Measurements from ENCODE around the gene SORD. TPM values are rescaled to one million over a fixed set of nuclear protein-coding genes. Genes with fewer than 3 reads are reported as not detected.

SORD gene
- total and polyA plus RNA-seq, 4 donors = 5.7 to 7.1 (median 6.8) TPM

DNA sequence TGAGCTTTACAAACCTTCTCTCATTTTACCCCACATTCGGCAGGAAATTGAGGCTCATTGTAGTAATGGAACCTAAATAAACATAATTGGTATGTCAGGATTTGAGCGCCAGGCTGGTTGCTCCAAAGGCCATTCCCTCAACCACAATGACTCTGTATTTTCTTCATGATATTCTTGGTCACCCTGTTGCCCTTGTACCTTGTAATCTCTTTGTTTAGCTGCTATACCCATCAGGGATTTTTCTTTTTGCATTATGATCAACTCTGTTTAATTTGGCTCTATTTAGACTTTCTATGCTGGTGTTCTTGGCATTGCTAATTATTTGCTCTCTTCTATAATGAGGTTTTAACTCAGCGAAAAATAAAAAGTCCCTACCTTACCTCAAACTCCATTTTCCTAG, 61.2 kb downstream of the SORD start:
- DNase-seq (no peak), ATAC-seq (ENCODE audit: low FRiP score) (no peak)
- 63 to 64% methylated on average over 3 of the region's 3 CpGs for WGBS, 2 donors
- H3K4me1 ChIP-seq (ENCODE audit: control insufficient read depth in 1 of 2, insufficient read depth in 2 of 2, low read length in 2 of 2) = no peaks in the 10 kb centered on the region
- H3K27ac ChIP-seq (ENCODE audit: low read depth in 1 of 2, low read length in 2 of 2) = no peak overlapping the region
- H3K36me3 ChIP-seq (ENCODE audit: control insufficient read depth in 1 of 2, insufficient read depth in 2 of 2, low read length in 1 of 2) = no peaks in the 10 kb centered on the region
- intact Hi-C loops (cut with DNase I) = no loop called here
- no peak overlapping the region for H3K4me3 ChIP-seq (ENCODE audit: low read length in 2 of 2)
- H3K27me3 ChIP-seq (ENCODE audit: control insufficient read depth in 1 of 2, insufficient read depth in 2 of 2, low read length in 1 of 2) = no peaks in the 10 kb centered on the region
- no peaks in the 10 kb centered on the region for H3K9me3 ChIP-seq (ENCODE audit: control insufficient read depth, low read length)

DNA sequence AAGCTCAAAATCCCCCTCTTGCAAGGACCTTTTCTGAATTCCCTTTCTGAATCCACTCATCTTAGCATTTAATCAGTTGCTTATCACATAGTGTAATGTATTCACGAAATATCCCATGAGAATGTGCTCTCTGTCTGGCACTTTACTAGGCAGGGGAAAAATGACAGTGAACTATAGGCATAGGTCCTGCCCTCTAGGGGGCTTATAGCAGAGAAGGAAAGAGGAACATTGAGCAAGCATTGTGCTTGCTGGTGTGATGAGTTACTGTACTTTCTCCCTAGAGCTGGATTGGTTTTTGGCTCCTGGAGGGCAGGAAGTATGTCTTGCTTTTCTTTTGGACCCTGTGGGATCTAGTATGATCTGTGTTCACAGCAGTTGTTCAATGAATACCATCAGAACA, 64.5 kb downstream of the SORD start:
- H3K9me3 ChIP-seq (ENCODE audit: control insufficient read depth, low read length) = no peaks in the 10 kb centered on the region
- intact Hi-C loops (cut with DNase I) = no loop called here

DNA sequence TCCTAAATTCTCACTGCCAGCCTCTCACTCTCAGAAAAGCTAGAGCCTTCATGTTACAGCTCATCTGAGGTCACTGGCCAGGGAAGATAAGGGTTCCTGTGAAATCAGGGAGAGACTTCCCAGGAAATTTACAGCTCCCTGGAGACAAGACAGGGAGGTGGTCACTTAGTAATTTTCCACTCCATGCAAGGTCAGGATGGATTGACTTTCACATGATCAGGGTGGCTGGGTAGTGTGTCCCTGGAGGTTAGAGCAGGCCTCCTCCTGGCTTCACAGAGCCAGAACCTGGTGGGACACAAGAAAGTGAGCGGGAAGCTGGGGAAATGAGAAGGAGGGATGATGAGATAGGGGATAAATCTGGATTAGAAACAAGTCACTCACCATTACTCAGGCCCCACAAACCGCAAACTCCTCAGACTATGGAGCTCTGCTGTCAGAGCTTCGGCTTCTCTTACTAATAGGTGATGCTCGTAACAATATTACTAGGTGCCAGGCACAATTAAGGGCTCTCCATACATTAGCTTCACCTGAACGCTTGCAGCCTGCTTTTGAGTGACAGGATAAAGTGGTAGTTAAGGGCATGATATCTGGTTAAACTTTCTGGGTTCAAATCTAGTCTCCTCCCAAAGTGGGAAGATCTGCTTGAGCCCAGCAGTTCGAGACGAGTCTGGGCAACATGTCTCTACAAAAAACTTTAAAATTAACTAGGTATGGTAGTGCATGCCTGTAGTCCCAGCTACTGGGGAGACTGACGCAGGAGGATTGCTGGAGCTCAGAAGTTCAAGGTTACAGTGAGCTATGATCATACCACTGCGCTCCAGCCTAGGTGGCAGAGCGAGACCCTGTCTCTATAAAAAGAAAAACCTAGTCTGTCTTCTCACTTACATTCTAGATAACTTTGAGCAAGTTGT, 66.1 kb downstream of the SORD start:
- Histone ChIP-seq H3K36me3 (ENCODE audit: control insufficient read depth in 1 of 2, insufficient read depth in 2 of 2, low read length in 1 of 2) (no peaks in the 10 kb centered on the region), H3K4me1 (ENCODE audit: control insufficient read depth in 1 of 2, insufficient read depth in 2 of 2, low read length in 2 of 2) (no peaks in the 10 kb centered on the region), H3K27ac (ENCODE audit: low read depth in 1 of 2, low read length in 2 of 2) (no peak overlapping the region), H3K9me3 (ENCODE audit: control insufficient read depth, low read length) (no peaks in the 10 kb centered on the region), H3K4me3 (ENCODE audit: low read length in 2 of 2) (no peak overlapping the region), H3K27me3 (ENCODE audit: control insufficient read depth in 1 of 2, insufficient read depth in 2 of 2, low read length in 1 of 2) (no peaks in the 10 kb centered on the region)
- WGBS, 2 donors = 86 to 87% methylated on average over 10 of the region's 10 CpGs
- ATAC-seq (ENCODE audit: low FRiP score) = no peak
- intact Hi-C loops (cut with DNase I) = no loop called here
- no peak for DNase-seq

More for the DNA sequence above, 64.5 kb downstream of the SORD start:
- DNase-seq = no peak
- Histone ChIP-seq H3K4me1 (ENCODE audit: control insufficient read depth in 1 of 2, insufficient read depth in 2 of 2, low read length in 2 of 2) (no peaks in the 10 kb centered on the region), H3K27ac (ENCODE audit: low read depth in 1 of 2, low read length in 2 of 2) (no peak overlapping the region), H3K27me3 (ENCODE audit: control insufficient read depth in 1 of 2, insufficient read depth in 2 of 2, low read length in 1 of 2) (no peaks in the 10 kb centered on the region), H3K36me3 (ENCODE audit: control insufficient read depth in 1 of 2, insufficient read depth in 2 of 2, low read length in 1 of 2) (no peaks in the 10 kb centered on the region), H3K4me3 (ENCODE audit: low read length in 2 of 2) (no peak overlapping the region)
- ATAC-seq (ENCODE audit: low FRiP score) = no peak
- WGBS, 2 donors = 61 to 73% methylated on average over 1 of the region's 1 CpG

DNA sequence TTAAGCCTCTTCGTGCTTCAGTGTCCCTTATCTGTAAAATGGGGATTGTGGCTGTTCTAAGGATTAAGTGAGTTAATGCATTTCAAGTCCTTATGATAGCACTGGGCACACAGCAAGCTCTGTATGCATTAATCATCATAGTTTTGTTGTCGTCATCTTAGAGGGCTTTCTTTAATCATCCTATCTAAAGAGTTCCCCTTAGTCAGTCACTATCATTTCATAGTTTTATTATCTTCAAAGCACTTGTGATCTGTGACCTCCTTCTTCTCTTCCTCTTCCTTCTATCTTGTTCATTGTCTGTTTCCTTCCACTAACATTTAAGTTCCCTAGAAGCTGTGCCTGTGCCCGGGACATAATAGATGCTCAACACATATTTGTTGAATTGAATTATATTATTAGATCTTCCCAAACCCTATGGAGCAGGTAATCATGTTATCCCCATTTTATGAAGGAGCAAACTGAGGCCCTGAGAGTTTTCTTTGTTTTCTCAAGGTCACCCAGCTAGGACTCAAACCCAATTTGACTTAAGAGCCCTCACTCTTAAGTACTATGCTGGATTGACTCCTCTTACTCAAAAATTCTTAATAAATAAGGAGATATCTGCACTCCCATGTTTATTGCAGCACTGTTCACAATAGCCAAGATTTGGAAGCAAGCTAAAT, 66.8 kb downstream of the SORD start:
- Histone ChIP-seq H3K4me3 (ENCODE audit: low read length in 2 of 2) (no peak overlapping the region), H3K27me3 (ENCODE audit: control insufficient read depth in 1 of 2, insufficient read depth in 2 of 2, low read length in 1 of 2) (no peaks in the 10 kb centered on the region), H3K36me3 (ENCODE audit: control insufficient read depth in 1 of 2, insufficient read depth in 2 of 2, low read length in 1 of 2) (no peaks in the 10 kb centered on the region), H3K9me3 (ENCODE audit: control insufficient read depth, low read length) (no peaks in the 10 kb centered on the region), H3K27ac (ENCODE audit: low read depth in 1 of 2, low read length in 2 of 2) (no peak overlapping the region), H3K4me1 (ENCODE audit: control insufficient read depth in 1 of 2, insufficient read depth in 2 of 2, low read length in 2 of 2) (no peaks in the 10 kb centered on the region)
- no peak for ATAC-seq (ENCODE audit: low FRiP score)
- WGBS, 2 donors = 69 to 79% methylated on average over 3 of the region's 3 CpGs
- no peak for DNase-seq
- intact Hi-C loops (cut with DNase I) = no loop called here

DNA sequence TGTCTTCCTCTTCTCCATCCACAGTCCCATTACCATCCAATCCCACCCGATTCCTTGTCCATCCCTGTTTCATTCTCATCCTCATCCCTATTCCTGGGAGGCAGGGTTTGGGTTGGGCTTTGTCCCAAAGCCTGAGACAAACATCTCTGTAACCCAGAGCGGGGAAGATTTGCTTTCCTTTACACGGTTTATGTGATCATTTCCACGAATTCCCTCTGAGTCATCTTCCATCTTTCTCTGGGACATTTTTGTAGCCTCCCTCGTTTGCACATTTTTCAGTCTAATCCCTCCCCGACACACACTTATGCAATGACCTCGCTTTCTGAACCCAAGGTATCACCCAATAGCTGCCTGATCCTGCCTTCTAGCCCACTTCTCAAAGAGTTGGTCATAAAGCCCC, 68.2 kb downstream of the SORD start:
- ATAC-seq (ENCODE audit: low FRiP score) = no peak
- intact Hi-C loops (cut with DNase I) = no loop called here
- Histone ChIP-seq H3K27me3 (ENCODE audit: control insufficient read depth in 1 of 2, insufficient read depth in 2 of 2, low read length in 1 of 2) (no peaks in the 10 kb centered on the region), H3K9me3 (ENCODE audit: control insufficient read depth, low read length) (no peaks in the 10 kb centered on the region), H3K27ac (ENCODE audit: low read depth in 1 of 2, low read length in 2 of 2) (no peak overlapping the region), H3K36me3 (ENCODE audit: control insufficient read depth in 1 of 2, insufficient read depth in 2 of 2, low read length in 1 of 2) (no peaks in the 10 kb centered on the region), H3K4me3 (ENCODE audit: low read length in 2 of 2) (no peak overlapping the region), H3K4me1 (ENCODE audit: control insufficient read depth in 1 of 2, insufficient read depth in 2 of 2, low read length in 2 of 2) (no peaks in the 10 kb centered on the region)
- DNase-seq = no peak
- WGBS, 2 donors = 51 to 66% methylated on average over 7 of the region's 7 CpGs

DNA sequence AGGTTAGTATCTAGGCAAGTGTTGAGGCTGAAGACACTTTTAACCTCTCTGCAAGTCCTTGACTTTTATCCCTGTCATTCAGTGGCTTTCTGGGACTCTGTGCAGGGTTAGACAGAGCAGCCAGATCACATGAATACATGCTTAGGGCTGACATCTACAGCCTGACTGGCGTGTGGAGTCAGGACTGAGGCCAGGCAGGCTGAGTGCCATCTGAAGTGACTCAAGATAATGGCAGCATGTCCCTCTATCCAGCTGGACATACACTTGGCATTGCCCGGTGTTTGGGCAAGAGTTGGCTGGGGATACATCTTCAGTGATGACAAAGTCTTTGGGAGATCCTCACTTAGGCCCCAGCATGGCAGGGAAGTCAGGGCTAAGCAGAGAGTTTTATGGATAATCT, 68.6 kb downstream of the SORD start:
- no peak for ATAC-seq (ENCODE audit: low FRiP score)

DNA sequence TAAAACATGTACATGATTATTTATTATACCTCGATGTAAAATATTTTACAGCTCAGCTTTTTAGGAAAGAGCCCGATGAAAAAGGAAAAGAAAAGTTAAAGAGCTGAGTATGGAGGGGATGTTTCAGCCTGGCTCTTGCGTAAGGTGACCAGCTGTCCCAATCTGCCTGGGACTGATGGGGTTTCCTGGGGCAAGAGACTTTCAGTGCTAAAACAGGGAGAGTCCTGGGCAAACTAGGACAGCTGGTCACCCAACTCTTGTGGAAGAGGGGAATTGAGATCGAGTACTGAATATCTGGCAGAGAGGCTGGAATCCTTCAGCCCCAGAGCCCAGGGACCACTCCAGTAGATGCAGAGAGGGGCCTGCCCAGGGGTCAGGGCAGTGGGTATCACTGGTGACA, 70.0 kb downstream of the SORD start:
- peak in 1 of 2 donors; percentile 30 for DNase-seq
- no peak for ATAC-seq (ENCODE audit: low FRiP score)
- Histone ChIP-seq H3K4me3 (ENCODE audit: low read length in 2 of 2) (no peak overlapping the region), H3K9me3 (ENCODE audit: control insufficient read depth, low read length) (no peaks in the 10 kb centered on the region), H3K27ac (ENCODE audit: low read depth in 1 of 2, low read length in 2 of 2) (no peak overlapping the region), H3K4me1 (ENCODE audit: control insufficient read depth in 1 of 2, insufficient read depth in 2 of 2, low read length in 2 of 2) (no peaks in the 10 kb centered on the region), H3K27me3 (ENCODE audit: control insufficient read depth in 1 of 2, insufficient read depth in 2 of 2, low read length in 1 of 2) (no peaks in the 10 kb centered on the region), H3K36me3 (ENCODE audit: control insufficient read depth in 1 of 2, insufficient read depth in 2 of 2, low read length in 1 of 2) (no peaks in the 10 kb centered on the region)
- WGBS, 2 donors = 87 to 89% methylated on average over 4 of the region's 4 CpGs
- intact Hi-C loops (cut with DNase I) = no loop called here

More for the DNA sequence above, 68.6 kb downstream of the SORD start:
- H3K27me3 ChIP-seq (ENCODE audit: control insufficient read depth in 1 of 2, insufficient read depth in 2 of 2, low read length in 1 of 2) = no peaks in the 10 kb centered on the region
- no peak for DNase-seq
- no peaks in the 10 kb centered on the region for H3K9me3 ChIP-seq (ENCODE audit: control insufficient read depth, low read length)
- intact Hi-C loops (cut with DNase I) = no loop called here
- H3K4me1 ChIP-seq (ENCODE audit: control insufficient read depth in 1 of 2, insufficient read depth in 2 of 2, low read length in 2 of 2) = no peaks in the 10 kb centered on the region
- H3K36me3 ChIP-seq (ENCODE audit: control insufficient read depth in 1 of 2, insufficient read depth in 2 of 2, low read length in 1 of 2) = no peaks in the 10 kb centered on the region
- H3K27ac ChIP-seq (ENCODE audit: low read depth in 1 of 2, low read length in 2 of 2) = no peak overlapping the region
- no peak overlapping the region for H3K4me3 ChIP-seq (ENCODE audit: low read length in 2 of 2)
- 69 to 78% methylated on average over 2 of the region's 2 CpGs for WGBS, 2 donors

DNA sequence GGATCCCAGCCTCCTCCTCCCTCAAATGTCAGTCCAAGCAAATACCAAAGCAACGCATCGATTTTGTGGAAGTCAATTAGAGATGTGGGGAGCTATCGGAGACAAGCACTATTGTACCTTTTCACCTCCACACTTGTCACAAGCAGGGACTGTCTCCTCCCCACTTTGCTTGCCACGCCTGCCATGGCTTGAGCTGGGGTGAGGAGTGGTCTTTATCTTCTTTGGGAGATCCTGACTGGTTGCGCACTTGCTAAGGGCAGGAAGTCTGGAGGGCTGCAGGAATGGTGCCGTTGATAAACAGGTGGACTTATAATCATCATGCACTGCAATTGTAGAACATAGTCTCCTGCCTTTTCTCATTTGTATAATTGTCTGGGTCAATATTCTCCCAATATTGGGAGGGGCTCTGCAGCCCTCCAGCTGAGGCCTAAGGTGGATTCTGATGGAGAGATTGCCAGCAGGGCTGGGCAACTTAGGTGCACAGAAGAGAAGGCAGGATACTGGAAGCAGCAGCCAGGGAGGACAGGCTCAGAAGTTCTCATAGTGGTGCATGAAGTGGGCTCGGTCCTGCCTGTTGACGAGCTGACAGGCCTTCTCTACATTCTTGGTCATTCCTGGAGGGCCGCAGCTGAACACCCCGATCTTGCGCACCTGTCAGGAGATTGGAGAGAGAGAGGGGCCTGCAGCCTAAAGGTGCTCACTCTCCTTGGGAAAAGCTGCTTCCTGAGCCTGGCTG, 70.8 kb downstream of the SORD start:
- intact Hi-C loops (cut with DNase I) = no loop called here
- no peaks in the 10 kb centered on the region for H3K4me1 ChIP-seq (ENCODE audit: control insufficient read depth in 1 of 2, insufficient read depth in 2 of 2, low read length in 2 of 2)
- H3K36me3 ChIP-seq (ENCODE audit: control insufficient read depth in 1 of 2, insufficient read depth in 2 of 2, low read length in 1 of 2) = no peaks in the 10 kb centered on the region
- DNase-seq (peak in 1 of 2 donors; percentile 56), ATAC-seq (ENCODE audit: low FRiP score) (no peak)
- H3K27me3 ChIP-seq (ENCODE audit: control insufficient read depth in 1 of 2, insufficient read depth in 2 of 2, low read length in 1 of 2) = no peaks in the 10 kb centered on the region
- H3K27ac ChIP-seq (ENCODE audit: low read depth in 1 of 2, low read length in 2 of 2) = no peak overlapping the region
- H3K9me3 ChIP-seq (ENCODE audit: control insufficient read depth, low read length) = no peaks in the 10 kb centered on the region
- H3K4me3 ChIP-seq (ENCODE audit: low read length in 2 of 2) = no peak overlapping the region
- WGBS, 2 donors = 88 to 91% methylated on average over 11 of the region's 11 CpGs
